ENCODE results near the gene UBAP2.

The UBAP2 gene

GRCh38 chr9:33959725-33960124 is 89.0 kb downstream of the UBAP2 start:
- peaks cover 52% of the 10 kb centered on the region for H3K36me3 Mint-ChIP-seq

GRCh38 chr9:33956544-33956943 is 92.1 kb downstream of the UBAP2 start:
- Mint-ChIP-seq H3K4me1 (no peaks in the 10 kb centered on the region), H3K27me3 (no peaks in the 10 kb centered on the region), H3K36me3 (peaks cover 67% of the 10 kb centered on the region), H3K4me3 (no peak overlapping the region), H3K27ac (no peak overlapping the region), H3K9me3 (no peaks in the 10 kb centered on the region)
- ATAC-seq: no peak

More at GRCh38 chr9:33959725-33960124, 89.0 kb downstream of the UBAP2 start:
- Mint-ChIP-seq H3K27ac (no peak overlapping the region), H3K4me1 (no peaks in the 10 kb centered on the region), H3K27me3 (no peaks in the 10 kb centered on the region), H3K4me3 (no peak overlapping the region), H3K9me3 (no peaks in the 10 kb centered on the region)
- no peak for ATAC-seq

GRCh38 chr9:33952066-33952465 is 96.6 kb downstream of the UBAP2 start:
- Mint-ChIP-seq H3K9me3 (no peaks in the 10 kb centered on the region), H3K4me1 (no peaks in the 10 kb centered on the region), H3K36me3 (peaks cover 74% of the 10 kb centered on the region), H3K27ac (peak overlapping the region; percentile 40), H3K4me3 (no peak overlapping the region), H3K27me3 (no peaks in the 10 kb centered on the region)
- no peak for ATAC-seq

GRCh38 chr9:33950371-33950770 is 98.3 kb downstream of the UBAP2 start:
- no peaks in the 10 kb centered on the region for H3K9me3 Mint-ChIP-seq
- peaks cover 77% of the 10 kb centered on the region for H3K36me3 Mint-ChIP-seq
- no peak overlapping the region for H3K4me3 Mint-ChIP-seq

GRCh38 chr9:33946779-33947535 is 101.7 kb downstream of the UBAP2 start:
- no peak overlapping the region for H3K4me3 Mint-ChIP-seq
- H3K4me1 Mint-ChIP-seq: no peaks in the 10 kb centered on the region
- H3K27ac Mint-ChIP-seq: no peak overlapping the region
- H3K36me3 Mint-ChIP-seq: peaks cover 77% of the 10 kb centered on the region
- no peaks in the 10 kb centered on the region for H3K27me3 Mint-ChIP-seq
- ATAC-seq: no peak
- H3K9me3 Mint-ChIP-seq: no peaks in the 10 kb centered on the region

More at GRCh38 chr9:33950371-33950770, 98.3 kb downstream of the UBAP2 start:
- H3K4me1 Mint-ChIP-seq: no peaks in the 10 kb centered on the region
- no peak for ATAC-seq
- no peaks in the 10 kb centered on the region for H3K27me3 Mint-ChIP-seq
- H3K27ac Mint-ChIP-seq: no peak overlapping the region

- H3K9me3 Mint-ChIP-seq: no peaks in the 10 kb centered on the region
- H3K4me1 Mint-ChIP-seq: no peaks in the 10 kb centered on the region
- ATAC-seq: no peak
- peaks cover 90% of the 10 kb centered on the region for H3K36me3 Mint-ChIP-seq
- H3K27ac Mint-ChIP-seq: no peak overlapping the region
- H3K4me3 Mint-ChIP-seq: no peak overlapping the region
- no peaks in the 10 kb centered on the region for H3K27me3 Mint-ChIP-seq
Measured at GRCh38 chr9:33943389-33943788, 105.3 kb downstream of the UBAP2 start.

GRCh38 chr9:33942471-33943083 is 106.1 kb downstream of the UBAP2 start:
- no peak overlapping the region for H3K27ac Mint-ChIP-seq
- H3K4me1 Mint-ChIP-seq: no peaks in the 10 kb centered on the region
- no peak for ATAC-seq
- no peak overlapping the region for H3K4me3 Mint-ChIP-seq
- H3K36me3 Mint-ChIP-seq: peaks cover 87% of the 10 kb centered on the region
- no peaks in the 10 kb centered on the region for H3K9me3 Mint-ChIP-seq
- no peaks in the 10 kb centered on the region for H3K27me3 Mint-ChIP-seq

GRCh38 chr9:33939924-33940874 is 108.5 kb downstream of the UBAP2 start:
- no peaks in the 10 kb centered on the region for H3K4me1 Mint-ChIP-seq
- H3K4me3 Mint-ChIP-seq: no peak overlapping the region
- no peaks in the 10 kb centered on the region for H3K27me3 Mint-ChIP-seq
- no peak for ATAC-seq
- no peak overlapping the region for H3K27ac Mint-ChIP-seq
- H3K9me3 Mint-ChIP-seq: no peaks in the 10 kb centered on the region
- peaks cover 77% of the 10 kb centered on the region for H3K36me3 Mint-ChIP-seq

- no peak overlapping the region for H3K27ac Mint-ChIP-seq
Measured at GRCh38 chr9:33934188-33934878, 114.4 kb downstream of the UBAP2 start.

GRCh38 chr9:33932078-33932807 is 116.4 kb downstream of the UBAP2 start:
- Mint-ChIP-seq H3K4me1 (no peaks in the 10 kb centered on the region), H3K36me3 (peaks cover 73% of the 10 kb centered on the region), H3K27ac (no peak overlapping the region), H3K27me3 (no peaks in the 10 kb centered on the region), H3K4me3 (no peak overlapping the region), H3K9me3 (no peaks in the 10 kb centered on the region)
- ATAC-seq: no peak

More at GRCh38 chr9:33934188-33934878, 114.4 kb downstream of the UBAP2 start:
- no peak for ATAC-seq
- H3K4me1 Mint-ChIP-seq: no peaks in the 10 kb centered on the region
- H3K27me3 Mint-ChIP-seq: no peaks in the 10 kb centered on the region
- H3K36me3 Mint-ChIP-seq: peaks cover 76% of the 10 kb centered on the region
- H3K9me3 Mint-ChIP-seq: no peaks in the 10 kb centered on the region
- no peak overlapping the region for H3K4me3 Mint-ChIP-seq

GRCh38 chr9:33931326-33931725 is 117.4 kb downstream of the UBAP2 start:
- Mint-ChIP-seq H3K9me3 (no peaks in the 10 kb centered on the region), H3K27me3 (no peaks in the 10 kb centered on the region), H3K36me3 (peaks cover 73% of the 10 kb centered on the region), H3K27ac (no peak overlapping the region), H3K4me3 (no peak overlapping the region), H3K4me1 (no peaks in the 10 kb centered on the region)
- no peak for ATAC-seq

- Mint-ChIP-seq H3K36me3 (peaks cover 63% of the 10 kb centered on the region), H3K4me1 (no peaks in the 10 kb centered on the region), H3K9me3 (no peaks in the 10 kb centered on the region), H3K27me3 (no peaks in the 10 kb centered on the region), H3K4me3 (no peak overlapping the region), H3K27ac (no peak overlapping the region)
- ATAC-seq: no peak
Measured at GRCh38 chr9:33927694-33928093, 121.0 kb downstream of the UBAP2 start.

- ATAC-seq: no peak
- H3K27ac Mint-ChIP-seq: no peak overlapping the region
- H3K4me3 Mint-ChIP-seq: no peak overlapping the region
- H3K36me3 Mint-ChIP-seq: peaks cover 63% of the 10 kb centered on the region
- no peaks in the 10 kb centered on the region for H3K9me3 Mint-ChIP-seq
- no peaks in the 10 kb centered on the region for H3K4me1 Mint-ChIP-seq
- H3K27me3 Mint-ChIP-seq: no peaks in the 10 kb centered on the region
Measured at GRCh38 chr9:33926746-33927485, 121.8 kb downstream of the UBAP2 start.

All from stimulated activated memory B cell treated with anti-CD40 and anti-IgM and Interleukin-4, amounts not matched to agents 10 μg/mL and 1 μg/mL and 100 μg/mL, for 72 hours (primary cell).